GM13976 (cell line): ENCODE data around the gene AWAT2.

Source experiments
- DNase-seq: peaks from one replicate; pipeline ENCODE4 v3.0.0; 2012; ENCODE audit warnings: low spot score
- in situ Hi-C: fragments of 300-500 bp; cut with MboI; formaldehyde crosslinking; loops from one replicate; pipeline ENCODE4 v1.12.0; 2022; ENCODE audit warnings: low sequenced_read_pairs, mixed read lengths, inconsistent platforms; ENCODE audit not compliant: unreplicated experiment
- TF ChIP-seq, protein P1 (sequence below): IDR thresholded peaks from 2 replicates; pipeline ENCODE4 v1.5.1; 2012; ENCODE audit warnings: borderline replicate concordance, mild to moderate bottlenecking; ENCODE audit not compliant: insufficient read depth; ENCODE audit errors: extremely low read depth, missing control alignments, control extremely low read depth

AWAT2 gene

DNA sequence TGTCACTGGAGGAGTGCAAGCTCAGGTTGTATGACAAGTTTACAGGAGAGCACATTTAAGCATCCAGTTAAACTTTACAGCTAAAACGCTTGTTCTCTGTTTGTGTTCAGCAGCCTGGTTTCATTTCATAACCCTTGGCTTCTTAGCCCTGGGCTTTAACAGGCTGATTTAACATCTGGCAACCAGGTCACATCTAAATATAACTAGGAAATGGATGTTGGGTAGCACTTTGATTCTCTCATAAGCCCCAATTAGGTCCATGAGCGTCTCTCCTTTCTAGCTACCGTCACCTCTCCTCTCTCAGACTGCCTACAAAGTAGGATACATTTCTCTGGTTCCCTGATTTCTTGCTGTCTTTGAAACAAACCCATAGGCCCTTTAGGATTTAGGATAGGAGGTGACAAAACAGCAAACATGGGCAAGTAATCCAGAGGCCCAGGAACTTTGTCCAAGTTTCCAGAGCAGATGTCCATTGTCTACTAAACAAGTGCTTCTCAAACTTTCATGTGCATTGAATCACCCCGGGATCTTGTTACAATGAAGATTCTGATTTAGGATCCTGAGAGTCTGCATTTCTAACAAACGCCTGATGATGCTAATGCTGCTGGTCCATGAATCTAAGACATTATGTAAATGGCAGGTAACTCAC, 35.0 kb upstream of the AWAT2 start:
- TF ChIP-seq, protein P1, sequence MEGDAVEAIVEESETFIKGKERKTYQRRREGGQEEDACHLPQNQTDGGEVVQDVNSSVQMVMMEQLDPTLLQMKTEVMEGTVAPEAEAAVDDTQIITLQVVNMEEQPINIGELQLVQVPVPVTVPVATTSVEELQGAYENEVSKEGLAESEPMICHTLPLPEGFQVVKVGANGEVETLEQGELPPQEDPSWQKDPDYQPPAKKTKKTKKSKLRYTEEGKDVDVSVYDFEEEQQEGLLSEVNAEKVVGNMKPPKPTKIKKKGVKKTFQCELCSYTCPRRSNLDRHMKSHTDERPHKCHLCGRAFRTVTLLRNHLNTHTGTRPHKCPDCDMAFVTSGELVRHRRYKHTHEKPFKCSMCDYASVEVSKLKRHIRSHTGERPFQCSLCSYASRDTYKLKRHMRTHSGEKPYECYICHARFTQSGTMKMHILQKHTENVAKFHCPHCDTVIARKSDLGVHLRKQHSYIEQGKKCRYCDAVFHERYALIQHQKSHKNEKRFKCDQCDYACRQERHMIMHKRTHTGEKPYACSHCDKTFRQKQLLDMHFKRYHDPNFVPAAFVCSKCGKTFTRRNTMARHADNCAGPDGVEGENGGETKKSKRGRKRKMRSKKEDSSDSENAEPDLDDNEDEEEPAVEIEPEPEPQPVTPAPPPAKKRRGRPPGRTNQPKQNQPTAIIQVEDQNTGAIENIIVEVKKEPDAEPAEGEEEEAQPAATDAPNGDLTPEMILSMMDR: no peak
- in situ Hi-C loops: no loop called here
- no peak for DNase-seq

DNA sequence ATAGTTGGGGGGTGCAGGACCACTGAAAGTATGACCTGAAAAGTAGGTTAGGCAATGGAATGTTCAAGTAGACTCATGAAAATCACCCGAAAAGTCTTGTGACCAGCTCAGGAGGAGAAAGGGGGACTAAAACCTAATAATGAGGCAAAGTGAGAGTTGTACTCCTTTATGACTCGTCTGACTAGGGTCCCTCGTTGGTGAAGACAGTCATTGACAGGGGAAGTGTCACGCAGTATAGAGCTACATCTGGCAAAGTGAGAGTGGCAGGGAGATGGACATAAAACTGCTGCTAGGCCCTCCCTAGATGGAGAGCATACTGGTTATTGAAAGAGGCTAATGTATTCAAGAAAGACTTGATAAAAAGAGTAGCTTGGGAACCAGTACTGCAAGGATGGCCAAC, 33.0 kb upstream of the AWAT2 start:
- TF ChIP-seq, protein P1: no peak
- no peak for DNase-seq
- in situ Hi-C loops: no loop called here

DNA sequence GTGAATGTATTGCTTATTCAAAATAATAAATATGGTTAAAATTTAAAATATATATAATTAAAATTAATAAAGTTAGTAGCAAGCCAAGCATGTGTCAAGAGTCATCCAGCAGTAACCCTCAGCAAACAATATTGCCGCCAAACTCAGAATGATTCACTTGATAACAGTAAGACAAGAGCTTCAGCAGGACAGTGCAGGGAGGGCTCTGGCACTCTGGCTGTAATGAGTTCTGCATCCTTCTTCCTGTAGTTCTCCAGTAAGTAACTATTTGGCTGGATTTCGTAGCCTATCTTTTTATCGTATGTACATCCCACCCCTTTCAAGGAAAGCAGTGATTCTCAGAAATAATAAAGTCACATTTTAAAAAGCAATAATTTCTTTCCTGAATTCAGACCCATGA, 30.1 kb upstream of the AWAT2 start:
- no peak for DNase-seq
- in situ Hi-C loops: no loop called here
- TF ChIP-seq, protein P1: no peak

DNA sequence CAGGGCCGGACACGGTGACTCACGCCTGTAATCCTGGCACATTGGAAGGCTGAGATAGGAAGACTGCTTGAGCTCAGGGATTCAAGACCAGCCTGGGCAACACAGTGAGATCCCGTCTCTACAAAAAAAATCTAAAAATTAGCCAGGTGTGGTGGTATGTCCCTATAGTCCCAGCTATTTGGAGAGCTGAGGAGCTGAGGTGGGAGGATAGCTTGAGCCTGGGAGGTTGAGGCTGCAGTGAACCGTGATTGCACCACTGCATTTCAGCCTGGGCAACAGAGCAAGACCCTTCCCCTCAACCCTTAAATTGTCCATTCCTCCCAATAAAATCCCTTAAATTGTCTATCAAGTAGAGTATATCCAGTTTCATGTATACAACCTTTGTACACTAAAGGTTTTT, 29.6 kb upstream of the AWAT2 start:
- in situ Hi-C loops: no loop called here
- no peak for DNase-seq
- TF ChIP-seq, protein P1: no peak

DNA sequence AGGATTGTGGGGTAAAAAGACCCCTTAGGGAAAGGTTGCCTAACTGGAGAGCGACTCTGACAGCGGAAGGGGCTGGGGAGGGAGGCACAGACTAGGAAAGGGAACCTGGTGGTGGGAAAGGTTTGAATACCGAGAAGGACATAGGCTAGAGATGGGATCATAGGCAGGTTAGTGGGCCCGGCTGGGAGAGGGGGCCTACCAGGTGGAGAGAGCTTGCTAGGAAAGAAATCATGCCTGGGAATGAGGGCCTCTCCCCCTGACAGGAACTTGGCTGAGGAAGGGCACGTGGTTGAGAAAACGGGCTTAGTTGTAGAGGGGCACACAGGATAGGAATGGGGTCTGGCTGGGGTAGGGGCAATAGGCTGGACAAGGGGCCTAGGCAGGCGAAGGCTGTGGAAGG, 16.9 kb upstream of the AWAT2 start:
- TF ChIP-seq, protein P1: no peak
- in situ Hi-C loops: no loop called here

DNA sequence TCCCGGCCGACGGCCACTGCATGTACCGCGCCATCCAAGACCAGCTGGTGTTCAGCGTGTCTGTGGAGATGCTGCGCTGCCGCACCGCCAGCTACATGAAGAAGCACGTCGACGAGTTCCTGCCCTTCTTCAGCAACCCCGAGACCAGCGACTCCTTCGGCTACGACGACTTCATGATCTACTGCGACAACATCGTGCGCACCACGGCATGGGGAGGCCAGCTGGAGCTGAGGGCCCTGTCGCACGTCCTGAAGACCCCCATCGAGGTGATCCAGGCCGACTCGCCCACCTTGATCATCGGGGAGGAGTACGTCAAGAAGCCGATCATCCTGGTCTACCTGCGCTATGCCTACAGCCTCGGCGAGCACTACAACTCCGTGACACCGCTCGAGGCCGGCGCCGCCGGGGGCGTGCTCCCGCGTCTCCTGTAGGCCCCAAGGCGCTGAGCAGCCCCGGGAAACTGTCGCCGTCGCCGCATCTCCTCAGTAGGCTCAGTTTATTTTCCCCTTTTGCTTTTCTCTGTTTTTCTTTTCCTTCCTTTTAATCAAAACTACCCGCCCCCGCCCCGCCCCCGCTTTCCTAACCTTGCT, 13.3 kb upstream of the AWAT2 start:
- TF ChIP-seq, protein P1: no peak
- no peak for DNase-seq
- in situ Hi-C loops: no loop called here

More for the DNA sequence above, 16.9 kb upstream of the AWAT2 start:
- DNase-seq: no peak
